ENCODE data around the gene SIX3. TPM values are rescaled to one million over a fixed set of nuclear protein-coding genes. Genes with fewer than 3 reads are reported as not detected.

The SIX3 gene
- polyA plus RNA-seq, 2 of the 4 experiments (the other 2 are of a cell fraction): 0.22 to 0.59 TPM

GRCh38 chr2:44931198-44931780 lies 10.2 kb upstream of the SIX3 start:
- H3K4me2 ChIP-seq: no peak overlapping the region

GRCh38 chr2:44932079-44932478 lies 9.4 kb upstream of the SIX3 start:
- Histone ChIP-seq H3K4me3 (no peak overlapping the region), H3K27ac (no peak overlapping the region), H3K9me3 (no peaks in the 10 kb centered on the region), H3K4me1 (peaks cover 4% of the 10 kb centered on the region; the same call in 2 of the 3 replicates), H3K4me2 (no peak overlapping the region)
- DNase-seq (ENCODE audit: low read depth in 1 of 2, low spot score in 1 of 2) (no peak), ATAC-seq (no peak), FAIRE-seq (no peak)
- ChIA-PET CTCF (interaction anchor here (1.4 to 2.1 kb wide), 3 partner anchors 7 to 453 kb away, joined by 3 to 6 read pairs (median 5); no protein-coding TSS in a partner anchor), POLR2A (no interaction called here)
- TF ChIP-seq BHLHE40 (IDR thresholded peaks at IDR 0.05; ENCODE audit: low read depth, low read length) (no peak), ZNF302 (CRISPR knock-in tag; IDR thresholded peaks at IDR 0.05) (no peak), ATOH8 (CRISPR knock-in tag; IDR thresholded peaks at IDR 0.05; ENCODE audit: low read depth) (no peak), CHD2 (IDR thresholded peaks at IDR 0.05; ENCODE audit: low read length, partially characterized antibody) (no peak), EHF (CRISPR knock-in tag; IDR thresholded peaks at IDR 0.05) (no peak), MAX (IDR thresholded peaks at IDR 0.05) (no peak), NPAS2 (CRISPR knock-in tag; IDR thresholded peaks at IDR 0.05; ENCODE audit: borderline replicate concordance) (no peak), ELK1 (IDR thresholded peaks at IDR 0.05; ENCODE audit: low read depth, low read length) (no peak), FOXS1 (CRISPR knock-in tag; IDR thresholded peaks at IDR 0.05) (no peak), HOXA7 (CRISPR knock-in tag; IDR thresholded peaks at IDR 0.05) (no peak), EHMT2 (IDR thresholded peaks at IDR 0.05; ENCODE audit: low read depth) (no peak)
- 89% methylated on average over 12 of the region's 12 CpGs for WGBS (ENCODE audit: missing lambda C conversion rate)

More at GRCh38 chr2:44931198-44931780, 10.2 kb upstream of the SIX3 start:
- no peaks in the 10 kb centered on the region for H3K4me1 ChIP-seq
- FAIRE-seq: no peak
- H3K9me3 ChIP-seq: no peaks in the 10 kb centered on the region
- ChIA-PET POLR2A (no interaction called here), CTCF (interaction anchor here (1.5 to 2.3 kb wide), 3 partner anchors 24 to 452 kb away, joined by 5 to 8 read pairs (median 6); no protein-coding TSS in a partner anchor)
- TF ChIP-seq ESRRA (IDR thresholded peaks at IDR 0.05; ENCODE audit: borderline replicate concordance, low read length): no peak
- TF ChIP-seq SREBF2 (IDR thresholded peaks at IDR 0.05): no peak
- TF ChIP-seq RAD21 (conservative IDR thresholded peaks at IDR 0.05 in 1 of 2, IDR thresholded peaks at IDR 0.05 in 1 of 2): no peak
- no peak overlapping the region for H3K27ac ChIP-seq
- no peak for ATAC-seq
- 86% methylated on average over 10 of the region's 10 CpGs for WGBS (ENCODE audit: missing lambda C conversion rate)
- DNase-seq (ENCODE audit: low read depth in 1 of 2, low spot score in 1 of 2): no peak
- no peak overlapping the region for H3K4me3 ChIP-seq

- no peak overlapping the region for H3K4me3 ChIP-seq
- peaks cover 9% of the 10 kb centered on the region; the same call in 2 of the 3 replicates for H3K4me1 ChIP-seq
- TF ChIP-seq KDM5A (IDR thresholded peaks at IDR 0.05) (no peak), ZC3H11A (IDR thresholded peaks at IDR 0.05) (no peak)
- DNase-seq (ENCODE audit: low read depth in 1 of 2, low spot score in 1 of 2) (no peak), ATAC-seq (no peak), FAIRE-seq (no peak)
- CTCF ChIA-PET: interaction anchor here (1.4 to 2.1 kb wide), 4 partner anchors 8 to 453 kb away, joined by 3 to 6 read pairs (median 4); no protein-coding TSS in a partner anchor
- WGBS (ENCODE audit: missing lambda C conversion rate): 93% methylated on average over 45 of the region's 45 CpGs
- POLR2A ChIA-PET: no interaction called here
- H3K4me2 ChIP-seq: no peak overlapping the region
- H3K9me3 ChIP-seq: no peaks in the 10 kb centered on the region
- H3K27ac ChIP-seq: no peak overlapping the region
These were observed 8.7 kb upstream of the SIX3 start for GRCh38 chr2:44932564-44933392.
